NB4 (cell line): Measurements from ENCODE around the gene MVB12A.
A peak's percentile ranks its signal among the peaks of the same experiment; 100 is the strongest.

Experiments used
- DNase-seq: peaks from one replicate; pipeline ENCODE4 v3.0.0; 2010; ENCODE audit warnings: low read depth
- H3K4me3 ChIP-seq: one replicate; pipeline ENCODE4 v1.5.1; 2011; ENCODE audit warnings: mild to moderate bottlenecking, low read depth, low read length, moderate library complexity
- CTCF ChIP-seq: IDR thresholded peaks from one replicate; pipeline ENCODE4 v1.5.1; 2012; ENCODE audit warnings: low read depth, low read length
- MAX ChIP-seq: IDR thresholded peaks from 2 replicates; pipeline ENCODE4 v1.6.1; 2011; ENCODE audit warnings: low read depth, low read length
- MYC ChIP-seq: IDR thresholded peaks from 2 replicates; pipeline ENCODE4 v1.6.1; 2011; ENCODE audit warnings: low read depth, low read length
- POLR2A ChIP-seq: IDR thresholded peaks from 2 replicates; pipeline ENCODE4 v1.6.1; 2011; ENCODE audit warnings: mild to moderate bottlenecking; ENCODE audit not compliant: insufficient read length; ENCODE audit errors: extremely low read depth

MVB12A gene

GRCh38 chr19:17385878-17386611 lies 33.8 kb upstream of the MVB12A start:
- H3K4me3 ChIP-seq, result no peak overlapping the region
- TF ChIP-seq POLR2A, result no peak
- peak; percentile 93 for TF ChIP-seq CTCF
- peak; percentile 40; the same call in 1 of the 2 replicates for TF ChIP-seq MAX
- 0 out of 2 replicates have a peak, but pooled peaks have one; percentile 9 for TF ChIP-seq MYC
- peak; percentile 68 for DNase-seq

GRCh38 chr19:17389288-17389687 lies 30.6 kb upstream of the MVB12A start:
- TF ChIP-seq CTCF (no peak), POLR2A (no peak), MYC (no peak), MAX (no peak)
- no peak for DNase-seq
- no peak overlapping the region for H3K4me3 ChIP-seq

- TF ChIP-seq MYC (no peak), MAX (no peak), POLR2A (no peak), CTCF (no peak)
- no peak for DNase-seq
- H3K4me3 ChIP-seq, result no peak overlapping the region
These were observed 29.7 kb upstream of the MVB12A start for GRCh38 chr19:17389957-17390664.

- H3K4me3 ChIP-seq, result peak overlapping the region; percentile 57
- DNase-seq, result peak; percentile 90
- TF ChIP-seq MAX, result no peak
- peak; percentile 6; the same call in 1 of the 2 replicates for TF ChIP-seq MYC
- peak; percentile 46 for TF ChIP-seq CTCF
These were observed 29.0 kb upstream of the MVB12A start for GRCh38 chr19:17390665-17391370.

GRCh38 chr19:17391371-17392151 lies 28.3 kb upstream of the MVB12A start:
- H3K4me3 ChIP-seq, result peak overlapping the region; percentile 57
- TF ChIP-seq MYC, result 0 out of 2 replicates have a peak, but pooled peaks have one; percentile 29
- no peak for TF ChIP-seq CTCF
- peak; percentile 80 for TF ChIP-seq MAX
- DNase-seq, result peak; percentile 80
